GM23338 (cell line): Measurements from ENCODE around the gene ERCC3. TPM values are rescaled to one million over a fixed set of nuclear protein-coding genes. Genes with fewer than 3 reads are reported as not detected.

Source experiments
- ATAC-seq: fragments of 200-7000 bp; cut with Tn5 transposase; 3 replicates; pipeline ENCODE4 v1.9.1; 2020
- DNase-seq: peaks from one replicate; pipeline ENCODE4 v3.0.0-alpha.2; 2015; ENCODE audit warnings: low spot score
- H2AFZ ChIP-seq: fragments of 200-600 bp; sonication (generic); 2 replicates; pipeline ENCODE4 v1.8.0; 2016; ENCODE audit warnings: antibody characterized with exemption, mild to moderate bottlenecking, moderate library complexity
- H3F3A ChIP-seq: fragments of 200-600 bp; sonication (generic); replicated peaks from 2 replicates; pipeline ENCODE4 v1.8.0; 2017; ENCODE audit warnings: antibody characterized with exemption, mixed run types, low read depth
- H3K27ac ChIP-seq: fragments of 200-600 bp; sonication (generic); 2 replicates; pipeline ENCODE4 v1.6.1; 2016; ENCODE audit warnings: low read depth
- H3K27me3 ChIP-seq: fragments of 200-600 bp; sonication (generic); 2 replicates; pipeline ENCODE4 v1.8.0; 2016; ENCODE audit warnings: mild to moderate bottlenecking, mixed run types, moderate library complexity; ENCODE audit not compliant: insufficient read depth
- H3K36me3 ChIP-seq: fragments of 200-600 bp; sonication (generic); 2 replicates; pipeline ENCODE4 v1.8.0; 2016; ENCODE audit warnings: mild to moderate bottlenecking; ENCODE audit not compliant: insufficient read depth
- H3K4me1 ChIP-seq: fragments of 200-600 bp; sonication (generic); 2 replicates; pipeline ENCODE4 v1.8.0; 2016; ENCODE audit warnings: mild to moderate bottlenecking, moderate library complexity; ENCODE audit not compliant: insufficient read depth
- H3K4me2 ChIP-seq: fragments of 200-600 bp; sonication (generic); 2 replicates; pipeline ENCODE4 v1.7.1; 2017; ENCODE audit warnings: mixed run types
- H3K4me3 ChIP-seq: fragments of 200-600 bp; sonication (generic); 2 replicates; pipeline ENCODE4 v1.6.1; 2016; ENCODE audit warnings: mixed run types
- H3K79me2 ChIP-seq: fragments of 200-600 bp; sonication (generic); replicated peaks from 2 replicates; pipeline ENCODE4 v1.8.0; 2017; ENCODE audit warnings: mild to moderate bottlenecking; ENCODE audit not compliant: insufficient read depth
- H3K9me2 ChIP-seq: fragments of 200-600 bp; sonication (generic); 2 replicates; pipeline ENCODE4 v1.8.0; 2017; ENCODE audit not compliant: insufficient read depth
- H4K20me1 ChIP-seq: fragments of 200-600 bp; sonication (generic); replicated peaks from 2 replicates; pipeline ENCODE4 v1.8.0; 2017; ENCODE audit warnings: mild to moderate bottlenecking; ENCODE audit not compliant: insufficient read depth
- H3K27ac Mint-ChIP-seq: 2 replicates; pipeline ENCODE4 v1.8.0; 2020; ENCODE audit warnings: inconsistent platforms, mild to moderate bottlenecking, moderate library complexity, mixed read lengths
- H3K27me3 Mint-ChIP-seq: 3 replicates; pipeline ENCODE4 v1.8.0; 2022; ENCODE audit warnings: low read depth, mild to moderate bottlenecking, moderate library complexity, mixed read lengths, inconsistent platforms; ENCODE audit not compliant: insufficient read depth, poor library complexity
- H3K36me3 Mint-ChIP-seq: 3 replicates; pipeline ENCODE4 v1.8.0; 2021; ENCODE audit warnings: low read depth, mild to moderate bottlenecking, inconsistent platforms, moderate library complexity, mixed read lengths
- H3K4me1 Mint-ChIP-seq: 3 replicates; pipeline ENCODE4 v1.8.0; 2020; ENCODE audit warnings: mild to moderate bottlenecking, inconsistent platforms, mixed read lengths
- H3K4me3 Mint-ChIP-seq: 3 replicates; pipeline ENCODE4 v1.8.0; 2021; ENCODE audit warnings: moderate library complexity, mild to moderate bottlenecking, inconsistent platforms, mixed read lengths
- H3K9me3 Mint-ChIP-seq: 3 replicates; pipeline ENCODE4 v1.8.0; 2020; ENCODE audit warnings: moderate library complexity, mild to moderate bottlenecking, inconsistent platforms, mixed read lengths
- CREB1 ChIP-seq: fragments of 250-450 bp; sonication (Bioruptor Pico); IDR thresholded peaks from 2 replicates; pipeline ENCODE4 v1.5.0; 2020; ENCODE audit warnings: low read depth, mild to moderate bottlenecking, moderate library complexity
- CTCF ChIP-seq, 2 experiments: fragments of 200-600 bp in 1 of 2; sonication (generic) in 1 of 2; conservative IDR thresholded peaks; 2 replicates each; pipeline versions ENCODE4 v1.5.1 to v1.6.1; 2016 to 2017; ENCODE audit warnings: antibody characterized with exemption in 2 of 2, low read depth in 2 of 2, mild to moderate bottlenecking in 2 of 2, moderate library complexity in 1 of 2
- ETS1 ChIP-seq: IDR thresholded peaks from 2 replicates; pipeline ENCODE4 v1.6.1; 2016; ENCODE audit warnings: antibody characterized with exemption
- EZH2 ChIP-seq: fragments of 200-600 bp; sonication (generic); IDR thresholded peaks from one replicate; pipeline ENCODE4 v1.8.0; 2017; ENCODE audit warnings: antibody characterized with exemption, mild to moderate bottlenecking, low read depth; ENCODE audit not compliant: unreplicated experiment
- EZH2phosphoT487 ChIP-seq: fragments of 200-600 bp; sonication (generic); IDR thresholded peaks from one replicate; pipeline ENCODE4 v1.8.1; 2018; ENCODE audit warnings: antibody characterized with exemption; ENCODE audit not compliant: unreplicated experiment
- JUNB ChIP-seq: IDR thresholded peaks from one replicate; pipeline ENCODE4 v1.6.1; 2016; ENCODE audit warnings: antibody characterized with exemption; ENCODE audit not compliant: unreplicated experiment
- NANOG ChIP-seq: IDR thresholded peaks from 2 replicates; pipeline ENCODE4 v1.6.1; 2016; ENCODE audit warnings: antibody characterized with exemption, borderline replicate concordance
- POLR2AphosphoS5 ChIP-seq: IDR thresholded peaks from 2 replicates; pipeline ENCODE4 v1.6.1; 2016; ENCODE audit warnings: antibody characterized with exemption, low read depth
- REST ChIP-seq: IDR thresholded peaks from one replicate; pipeline ENCODE4 v1.6.1; 2018; ENCODE audit warnings: antibody characterized with exemption; ENCODE audit not compliant: unreplicated experiment
- STAT1 ChIP-seq: IDR thresholded peaks from one replicate; pipeline ENCODE4 v1.6.1; 2016; ENCODE audit warnings: antibody characterized with exemption; ENCODE audit not compliant: unreplicated experiment
- ZNF114 ChIP-seq: fragments of 250-450 bp; sonication (Bioruptor Pico); IDR thresholded peaks from 2 replicates; pipeline ENCODE4 v1.5.0; 2020; ENCODE audit warnings: mild to moderate bottlenecking, moderate library complexity
- ZNF331 ChIP-seq: fragments of 250-450 bp; sonication (Bioruptor Pico); IDR thresholded peaks from 2 replicates; pipeline ENCODE4 v1.5.0; 2020; ENCODE audit warnings: low read depth, mild to moderate bottlenecking, moderate library complexity
- ZNF462 ChIP-seq: fragments of 250-450 bp; sonication (Bioruptor Pico); IDR thresholded peaks from 2 replicates; pipeline ENCODE4 v1.5.0; 2020; ENCODE audit warnings: mild to moderate bottlenecking, moderate library complexity
- polyA plus RNA-seq: library from polyadenylated mRNA; unstranded; fragments of >200 nt; fragmentation: Nextera tagmentation; extraction: Ambion mirVana; gene quantifications from 2 replicates; pipeline ENCODE4 v1.2.1, GENCODE V29; 2016
- total RNA-seq: library from RNA; depleted of rRNA; stranded (reverse); fragments of >200 nt; shearing (Covaris generic); gene quantifications from 2 replicates; pipeline ENCODE4 v1.2.3, GENCODE V29; 2014

The ERCC3 gene
- total and polyA plus RNA-seq, 2 experiments from 2014 or later: 35.1 to 62.7 TPM

- Mint-ChIP-seq H3K9me3 (no peaks in the 10 kb centered on the region), H3K27me3 (no peaks in the 10 kb centered on the region), H3K27ac (no peak overlapping the region), H3K4me3 (no peak overlapping the region), H3K4me1 (no peaks in the 10 kb centered on the region), H3K36me3 (peaks cover 27% of the 10 kb centered on the region)
- no peaks in the 10 kb centered on the region for H3K27me3 ChIP-seq
- H2AFZ ChIP-seq: no peak overlapping the region
- ATAC-seq (no peak), DNase-seq (no peak)
- H3K4me1 ChIP-seq: no peaks in the 10 kb centered on the region
- no peaks in the 10 kb centered on the region; the same call in 1 of the 2 replicates for H4K20me1 ChIP-seq
- H3K79me2 ChIP-seq: no peaks in the 10 kb centered on the region
- H3K36me3 ChIP-seq: peaks cover 3% of the 10 kb centered on the region; the same call in 1 of the 2 replicates
- no peak overlapping the region for H3K27ac ChIP-seq
- H3K9me2 ChIP-seq: no peaks in the 10 kb centered on the region
- no peak for TF ChIP-seq ZNF462 (CRISPR knock-in tag)
- no peak for TF ChIP-seq STAT1
- no peak for TF ChIP-seq ZNF114
- TF ChIP-seq EZH2: no peak
- TF ChIP-seq NANOG: no peak
- no peak for TF ChIP-seq JUNB
- TF ChIP-seq POLR2AphosphoS5: no peak
- no peak for TF ChIP-seq REST
- no peak for TF ChIP-seq ETS1
- TF ChIP-seq EZH2phosphoT487: no peak
- no peak for TF ChIP-seq CREB1 (CRISPR knock-in tag)
- TF ChIP-seq CTCF (conservative IDR thresholded peaks at IDR 0.05; ENCODE audit: low read depth in 2 of 2): no peak
- no peak for TF ChIP-seq ZNF331 (CRISPR knock-in tag)
- H3F3A ChIP-seq: no peaks in the 10 kb centered on the region
- no peak overlapping the region for H3K4me2 ChIP-seq
- no peak overlapping the region for H3K4me3 ChIP-seq
Measured at GRCh38 chr2:127321303-127321702, 27.4 kb upstream of the ERCC3 start.
